Dendritic cell treated with granulocyte-macrophage colony-stimulating factor and Interleukin-4, amounts not matched to agents 40 ng/mL and 50 ng/mL, for 4 days (primary cell): ENCODE measurements around the gene FEN1.
A peak's percentile ranks its signal among the peaks of the same experiment; 100 is the strongest.

Source experiments
- H3K27ac Mint-ChIP-seq: one replicate; pipeline ENCODE4 v1.8.0; 2022; ENCODE audit warnings: mild to moderate bottlenecking, mixed read lengths
- H3K27me3 Mint-ChIP-seq: one replicate; pipeline ENCODE4 v1.8.0; 2022; ENCODE audit warnings: mild to moderate bottlenecking, mixed read lengths
- H3K36me3 Mint-ChIP-seq: one replicate; pipeline ENCODE4 v1.8.0; 2022; ENCODE audit warnings: low read depth, mixed read lengths
- H3K4me1 Mint-ChIP-seq: one replicate; pipeline ENCODE4 v1.8.0; 2022; ENCODE audit warnings: low read depth, mixed read lengths
- H3K4me3 Mint-ChIP-seq: one replicate; pipeline ENCODE4 v1.8.0; 2022; ENCODE audit warnings: mild to moderate bottlenecking, moderate library complexity, mixed read lengths
- H3K9me3 Mint-ChIP-seq: one replicate; pipeline ENCODE4 v1.8.0; 2022; ENCODE audit warnings: mixed read lengths
- intact Hi-C: fragments of 100-400 bp; cut with micrococcal nuclease; formaldehyde crosslinking; loops from one replicate; pipeline ENCODE4 v1.15.0; 2022

FEN1 gene

DNA sequence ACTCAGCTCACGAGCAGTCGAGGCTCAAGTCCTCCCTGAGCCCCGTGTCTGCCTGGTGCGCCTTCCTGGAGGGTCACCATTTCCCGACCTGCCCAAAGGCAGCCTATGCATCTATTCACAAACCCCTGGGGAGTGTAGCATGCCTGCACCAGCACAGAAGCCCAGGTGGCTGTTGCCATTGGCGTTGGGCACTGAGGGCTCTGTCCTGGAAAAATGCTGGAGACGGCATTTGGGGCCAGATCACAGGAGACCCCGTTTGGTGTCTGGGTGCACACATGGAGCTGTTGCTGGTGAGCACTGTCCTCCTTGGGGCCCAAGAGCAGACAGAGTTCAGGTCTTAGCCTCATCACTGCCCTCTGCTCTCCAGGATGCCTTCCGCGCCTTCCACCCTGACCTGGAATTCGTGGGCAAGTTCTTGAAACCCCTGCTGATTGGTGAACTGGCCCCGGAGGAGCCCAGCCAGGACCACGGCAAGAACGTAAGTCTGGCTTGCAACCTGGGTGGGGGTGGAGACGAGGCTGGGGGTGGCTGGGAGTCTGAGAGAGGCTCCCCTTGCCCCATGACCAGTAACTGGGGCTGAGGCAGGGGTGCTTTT is 44.8 kb downstream of the FEN1 start:
- no peak overlapping the region for H3K4me3 Mint-ChIP-seq
- intact Hi-C loops = no loop called here
- H3K9me3 Mint-ChIP-seq = no peaks in the 10 kb centered on the region
- peaks cover 87% of the 10 kb centered on the region for H3K36me3 Mint-ChIP-seq
- H3K27ac Mint-ChIP-seq = peak overlapping the region; percentile 10
- no peaks in the 10 kb centered on the region for H3K27me3 Mint-ChIP-seq
- H3K4me1 Mint-ChIP-seq = peaks cover 38% of the 10 kb centered on the region

DNA sequence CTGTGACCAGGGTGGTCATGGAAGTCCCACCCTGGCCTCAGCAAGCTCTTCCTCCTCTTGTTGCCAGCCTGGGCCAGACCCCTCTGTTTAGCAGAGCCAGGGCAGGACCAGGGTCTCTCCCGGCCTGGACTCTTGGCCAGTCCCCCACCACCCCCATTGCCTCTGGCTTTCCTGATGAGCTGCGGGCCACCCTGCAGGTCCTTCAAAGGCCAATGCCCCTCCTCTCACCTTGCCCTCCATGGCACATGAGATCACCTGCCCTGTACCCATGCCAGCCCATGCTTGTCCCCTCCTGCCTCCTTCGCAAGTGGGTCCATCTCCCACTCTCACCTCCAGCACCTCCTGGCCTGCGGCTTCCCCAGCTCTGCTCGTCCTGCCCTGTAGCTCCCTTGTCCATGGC is 45.8 kb downstream of the FEN1 start:
- Mint-ChIP-seq H3K9me3 (no peaks in the 10 kb centered on the region), H3K4me1 (peaks cover 28% of the 10 kb centered on the region), H3K27me3 (no peaks in the 10 kb centered on the region), H3K27ac (peak overlapping the region; percentile 10), H3K36me3 (peaks cover 87% of the 10 kb centered on the region), H3K4me3 (no peak overlapping the region)
- intact Hi-C loops = no loop called here

DNA sequence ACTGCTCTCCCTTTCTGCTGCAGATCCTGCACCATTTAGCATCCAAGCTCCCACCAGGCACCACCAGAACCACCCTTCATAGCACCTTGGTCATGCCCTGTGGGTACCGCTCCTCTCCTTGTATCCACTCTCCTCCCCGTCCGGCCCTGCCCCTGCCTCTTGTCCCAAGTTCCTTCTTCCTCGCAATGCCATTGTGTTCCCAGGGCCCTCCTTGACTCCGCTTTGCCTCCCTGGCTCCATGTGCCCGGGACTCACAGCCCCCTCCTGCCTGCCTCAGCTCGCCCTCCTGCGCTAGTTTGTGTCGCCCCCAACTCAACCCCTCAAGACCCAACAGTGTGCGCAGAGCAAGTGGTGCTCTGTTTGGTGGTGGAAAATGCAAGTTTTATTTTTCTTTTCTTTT is 46.2 kb downstream of the FEN1 start:
- peaks cover 24% of the 10 kb centered on the region for H3K4me1 Mint-ChIP-seq
- no peaks in the 10 kb centered on the region for H3K27me3 Mint-ChIP-seq

DNA sequence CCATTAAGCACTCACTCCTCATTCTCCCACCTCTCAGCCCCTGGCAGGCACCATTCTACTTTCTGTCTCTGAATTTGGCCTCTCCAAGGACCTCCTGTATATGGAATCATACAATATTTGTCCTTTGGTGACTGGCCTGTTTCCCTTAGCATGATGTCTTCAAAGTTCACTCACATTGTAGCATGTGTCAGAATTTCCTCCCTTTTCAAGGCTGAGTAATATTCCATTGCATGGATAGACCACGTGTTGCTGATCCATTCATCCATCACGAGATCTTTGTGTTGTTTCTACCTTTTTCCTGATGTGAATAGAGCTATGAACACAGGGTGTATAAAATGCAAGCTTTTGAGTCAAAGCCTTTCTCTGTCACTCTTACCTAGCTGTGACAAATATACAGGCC is 47.0 kb downstream of the FEN1 start:
- H3K27me3 Mint-ChIP-seq = no peaks in the 10 kb centered on the region
- no peak overlapping the region for H3K4me3 Mint-ChIP-seq
- H3K9me3 Mint-ChIP-seq = no peaks in the 10 kb centered on the region
- H3K27ac Mint-ChIP-seq = no peak overlapping the region
- intact Hi-C loops = no loop called here
- H3K36me3 Mint-ChIP-seq = peaks cover 92% of the 10 kb centered on the region
- peaks cover 16% of the 10 kb centered on the region for H3K4me1 Mint-ChIP-seq

More for the DNA sequence above, 46.2 kb downstream of the FEN1 start:
- Mint-ChIP-seq H3K27ac (peak overlapping the region; percentile 10), H3K36me3 (peaks cover 87% of the 10 kb centered on the region), H3K4me3 (no peak overlapping the region), H3K9me3 (no peaks in the 10 kb centered on the region)
- intact Hi-C loops = no loop called here

DNA sequence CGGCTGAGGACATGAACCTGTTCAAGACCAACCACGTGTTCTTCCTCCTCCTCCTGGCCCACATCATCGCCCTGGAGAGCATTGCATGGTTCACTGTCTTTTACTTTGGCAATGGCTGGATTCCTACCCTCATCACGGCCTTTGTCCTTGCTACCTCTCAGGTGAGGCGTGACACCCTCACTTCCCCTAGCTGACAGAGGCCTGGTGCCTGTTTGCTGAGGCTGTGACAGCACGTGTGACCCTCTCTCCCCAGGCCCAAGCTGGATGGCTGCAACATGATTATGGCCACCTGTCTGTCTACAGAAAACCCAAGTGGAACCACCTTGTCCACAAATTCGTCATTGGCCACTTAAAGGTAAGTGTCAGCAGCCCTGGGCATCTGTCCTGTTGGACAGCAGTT is 47.7 kb downstream of the FEN1 start:
- Mint-ChIP-seq H3K27me3 (no peaks in the 10 kb centered on the region), H3K36me3 (peaks cover 97% of the 10 kb centered on the region), H3K4me3 (no peak overlapping the region), H3K4me1 (peaks cover 11% of the 10 kb centered on the region), H3K27ac (no peak overlapping the region), H3K9me3 (no peaks in the 10 kb centered on the region)
- intact Hi-C loops = no loop called here

DNA sequence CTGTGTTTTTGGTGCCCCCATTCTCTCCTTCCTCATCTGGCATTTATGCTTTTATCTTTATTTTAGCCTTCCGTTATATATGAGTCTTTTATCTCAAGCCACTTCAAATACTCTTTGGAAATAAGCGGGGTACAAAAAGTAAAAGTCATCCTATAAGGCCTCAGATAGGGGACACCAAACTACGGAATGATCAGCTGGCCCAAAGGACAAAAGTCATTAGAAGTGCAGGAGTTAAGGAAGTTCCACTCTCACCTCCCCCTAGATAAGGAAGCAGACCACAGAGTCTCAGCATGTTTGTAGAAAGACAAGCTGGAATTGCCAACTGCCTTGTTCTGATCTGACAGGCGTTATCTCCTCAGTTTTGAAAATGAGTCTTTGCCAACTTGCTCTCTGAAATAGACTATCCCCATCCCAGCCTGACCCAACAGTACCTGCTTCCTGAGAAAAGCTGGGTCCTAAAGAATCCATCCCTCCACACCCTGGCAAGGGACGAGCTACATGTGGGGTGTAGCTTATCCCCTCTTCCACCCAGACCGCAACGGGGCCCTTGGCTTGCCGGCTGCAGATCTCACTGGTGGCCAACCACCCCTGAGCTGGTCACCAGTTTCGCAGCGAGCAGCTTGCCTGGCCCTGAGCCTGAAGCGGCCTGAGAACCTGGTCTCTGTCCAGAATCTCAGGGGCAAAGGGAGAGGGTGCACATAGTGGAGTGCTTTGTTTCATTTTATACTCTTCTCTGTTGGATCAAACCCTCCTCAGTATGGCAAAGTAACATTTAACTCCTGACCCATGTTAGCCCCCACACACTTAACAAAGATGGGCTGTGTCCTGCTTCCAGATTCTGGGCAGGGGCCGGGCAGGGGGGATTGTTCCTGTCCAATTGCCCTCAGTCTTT is 49.2 kb downstream of the FEN1 start:
- Mint-ChIP-seq H3K4me1 (peaks cover 5% of the 10 kb centered on the region), H3K27me3 (no peaks in the 10 kb centered on the region), H3K9me3 (no peaks in the 10 kb centered on the region), H3K4me3 (no peak overlapping the region), H3K27ac (no peak overlapping the region), H3K36me3 (peaks cover 100% of the 10 kb centered on the region)
- intact Hi-C loops = no loop called here

DNA sequence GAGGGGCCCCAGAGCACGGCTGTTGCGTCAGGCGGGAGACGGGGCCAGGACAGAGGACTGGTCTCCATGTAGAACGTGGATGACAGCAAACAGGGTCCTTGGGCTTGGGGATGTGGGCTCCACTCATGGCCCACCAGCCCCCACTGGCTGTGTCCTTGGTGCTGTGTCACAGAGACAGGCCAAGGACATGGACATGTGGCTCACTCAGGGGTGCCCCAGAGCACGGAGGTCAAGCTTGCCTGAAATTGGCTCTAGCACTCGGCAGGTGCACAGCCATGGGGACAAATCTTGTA is 49.8 kb downstream of the FEN1 start:
- Mint-ChIP-seq H3K4me3 (no peak overlapping the region), H3K27me3 (no peaks in the 10 kb centered on the region), H3K36me3 (peaks cover 100% of the 10 kb centered on the region), H3K27ac (no peak overlapping the region), H3K9me3 (no peaks in the 10 kb centered on the region), H3K4me1 (peaks cover 5% of the 10 kb centered on the region)
- intact Hi-C loops = no loop called here

DNA sequence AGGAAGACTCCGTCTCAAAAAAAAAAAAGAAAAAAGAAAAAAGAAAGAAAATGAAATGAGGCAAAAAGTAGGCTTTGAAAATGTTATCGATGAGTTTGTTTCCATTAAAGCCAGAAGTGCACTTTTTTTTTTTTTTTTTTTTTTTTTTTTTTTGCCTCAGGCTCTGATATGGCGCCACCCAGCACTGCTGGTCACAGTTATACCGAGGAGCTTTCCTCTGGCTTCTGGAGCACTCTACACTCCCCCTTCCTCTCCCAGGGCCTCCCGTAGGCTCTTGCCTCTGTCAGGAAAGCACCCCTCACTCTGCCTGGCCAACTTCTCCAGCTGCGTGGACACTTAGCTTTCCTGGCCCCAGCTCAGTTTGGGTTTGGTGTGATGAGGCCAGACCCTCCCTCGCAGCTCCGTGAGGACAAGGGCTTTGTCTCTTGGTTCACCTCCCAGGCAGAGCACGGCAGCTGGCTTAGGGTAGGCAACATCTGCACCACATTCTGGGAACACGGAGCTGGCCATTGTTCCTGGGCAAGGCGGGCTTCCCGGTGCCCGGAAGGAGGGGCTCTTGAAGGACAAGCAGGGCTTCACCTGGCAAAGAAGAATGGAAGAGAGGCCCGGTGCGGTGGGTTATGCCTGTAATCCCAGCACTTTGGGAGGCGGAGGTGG is 52.3 kb downstream of the FEN1 start:
- peaks cover 5% of the 10 kb centered on the region for H3K4me1 Mint-ChIP-seq
- H3K27me3 Mint-ChIP-seq = no peaks in the 10 kb centered on the region
- H3K27ac Mint-ChIP-seq = no peak overlapping the region
- no peaks in the 10 kb centered on the region for H3K9me3 Mint-ChIP-seq
- no peak overlapping the region for H3K4me3 Mint-ChIP-seq
- intact Hi-C loops = no loop called here
- H3K36me3 Mint-ChIP-seq = peaks cover 100% of the 10 kb centered on the region

DNA sequence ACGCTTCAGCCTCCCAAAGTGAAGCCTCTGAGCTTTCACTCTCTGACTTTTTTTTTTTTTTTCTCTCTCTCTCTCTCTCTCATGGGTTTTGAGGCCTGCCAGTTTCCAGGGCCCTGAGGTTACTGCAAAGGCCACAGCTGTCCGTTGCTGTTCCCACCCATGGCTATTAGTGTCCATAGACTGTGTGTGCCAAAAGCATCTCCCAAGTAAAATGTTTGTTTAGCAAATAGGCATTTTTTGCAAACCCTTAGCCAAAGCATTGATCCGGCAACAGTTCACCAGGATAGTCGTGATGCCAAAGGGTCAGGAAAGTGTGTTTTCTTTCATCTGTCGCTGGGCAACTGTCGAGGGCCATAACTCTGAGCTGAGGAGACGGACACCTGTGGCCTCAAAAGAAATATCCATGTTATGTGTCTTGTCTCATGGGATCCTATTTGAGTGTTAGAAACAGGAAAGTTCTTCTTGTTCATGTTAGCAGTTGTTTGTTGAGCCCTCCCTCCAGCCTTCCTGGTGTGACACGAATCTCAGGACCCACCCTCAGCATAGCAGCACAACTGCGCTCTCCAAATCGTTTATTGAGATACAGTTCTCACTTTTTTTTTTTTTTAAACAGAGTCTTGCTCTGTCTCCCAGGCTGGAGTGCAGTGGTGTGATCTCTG is 53.8 kb downstream of the FEN1 start:
- H3K36me3 Mint-ChIP-seq = peaks cover 100% of the 10 kb centered on the region
- H3K27me3 Mint-ChIP-seq = no peaks in the 10 kb centered on the region
- H3K4me1 Mint-ChIP-seq = peaks cover 5% of the 10 kb centered on the region
- H3K9me3 Mint-ChIP-seq = no peaks in the 10 kb centered on the region
- intact Hi-C loops = no loop called here
- H3K27ac Mint-ChIP-seq = peak overlapping the region; percentile 30
- no peak overlapping the region for H3K4me3 Mint-ChIP-seq
